Adipocyte (in vitro differentiated cells): Measurements from ENCODE around the gene AMIGO3.
A peak's percentile ranks its signal among the peaks of the same experiment; 100 is the strongest.
"Not testable (repeated sequence)": the region's sequence is repeated elsewhere in the genome, so short reads cannot be mapped to it uniquely, and the experiment has no call there.

Experiments
- DNase-seq: peaks from one replicate; pipeline ENCODE4 v3.0.0-alpha.2; 2015; ENCODE audit warnings: low read depth
- H3K27me3 ChIP-seq: replicated peaks from 2 replicates; pipeline ENCODE4 v1.7.0; 2013; ENCODE audit warnings: mild to moderate bottlenecking, low read length, moderate library complexity; ENCODE audit not compliant: control insufficient read depth, insufficient read depth
- H3K36me3 ChIP-seq: 2 replicates; pipeline ENCODE4 v1.7.0; 2013; ENCODE audit warnings: low read length, mild to moderate bottlenecking, moderate library complexity; ENCODE audit not compliant: control insufficient read depth, insufficient read depth, severe bottlenecking
- H3K4me1 ChIP-seq: 2 replicates; pipeline ENCODE4 v1.7.0; 2013; ENCODE audit warnings: mild to moderate bottlenecking, low read length, moderate library complexity; ENCODE audit not compliant: control insufficient read depth, insufficient read depth
- H3K4me3 ChIP-seq: 2 replicates; pipeline ENCODE4 v1.7.0; 2013; ENCODE audit warnings: mild to moderate bottlenecking, low read length, moderate library complexity
- H3K9ac ChIP-seq: 2 replicates; pipeline ENCODE4 v1.7.0; 2013; ENCODE audit warnings: mild to moderate bottlenecking, low read length, moderate library complexity
- H3K9me3 ChIP-seq: 2 replicates; pipeline ENCODE4 v1.7.0; 2013; ENCODE audit warnings: mild to moderate bottlenecking, low read length, moderate library complexity; ENCODE audit not compliant: control insufficient read depth

Gene AMIGO3

DNA sequence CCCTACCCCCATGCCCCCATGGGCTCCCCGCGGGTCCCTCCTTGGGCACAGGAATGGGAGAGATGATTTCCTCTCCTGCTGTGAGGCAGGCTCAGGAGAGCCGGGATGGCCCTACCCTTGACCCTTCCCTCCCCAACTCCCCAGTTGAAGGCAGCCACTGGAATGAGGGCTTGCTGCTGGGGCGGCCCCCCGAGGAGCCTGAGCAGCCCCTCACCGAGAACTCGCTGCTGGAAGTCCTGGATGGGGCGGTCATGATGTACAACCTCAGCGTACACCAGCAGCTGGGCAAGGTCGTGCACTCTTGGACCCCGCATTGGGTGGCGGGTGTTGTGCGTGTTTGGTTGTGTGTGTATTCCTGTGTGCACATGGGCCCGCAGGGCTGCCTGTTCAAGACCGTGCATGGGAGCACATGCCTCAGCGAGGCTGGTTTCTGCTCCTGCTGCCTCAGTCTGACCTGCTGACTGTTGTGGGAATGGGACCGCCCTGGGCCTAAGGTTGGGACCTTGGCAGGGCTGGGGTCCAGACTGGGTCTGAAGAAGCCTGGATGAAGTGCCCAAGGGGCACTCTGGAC lies 14.0 kb downstream of the AMIGO3 start:
- no peak for DNase-seq
- Histone ChIP-seq H3K4me3 (no peak overlapping the region), H3K9ac (no peak overlapping the region), H3K9me3 (no peaks in the 10 kb centered on the region), H3K27me3 (no peaks in the 10 kb centered on the region), H3K4me1 (no peaks in the 10 kb centered on the region), H3K36me3 (peaks cover 41% of the 10 kb centered on the region)

GRCh38 chr3:49704629-49705028 lies 14.9 kb downstream of the AMIGO3 start:
- no peaks in the 10 kb centered on the region for H3K4me1 ChIP-seq
- no peak overlapping the region for H3K4me3 ChIP-seq
- no peak overlapping the region for H3K9ac ChIP-seq
- H3K36me3 ChIP-seq, result peaks cover 41% of the 10 kb centered on the region
- H3K27me3 ChIP-seq, result no peaks in the 10 kb centered on the region
- no peaks in the 10 kb centered on the region for H3K9me3 ChIP-seq
- DNase-seq, result no peak

DNA sequence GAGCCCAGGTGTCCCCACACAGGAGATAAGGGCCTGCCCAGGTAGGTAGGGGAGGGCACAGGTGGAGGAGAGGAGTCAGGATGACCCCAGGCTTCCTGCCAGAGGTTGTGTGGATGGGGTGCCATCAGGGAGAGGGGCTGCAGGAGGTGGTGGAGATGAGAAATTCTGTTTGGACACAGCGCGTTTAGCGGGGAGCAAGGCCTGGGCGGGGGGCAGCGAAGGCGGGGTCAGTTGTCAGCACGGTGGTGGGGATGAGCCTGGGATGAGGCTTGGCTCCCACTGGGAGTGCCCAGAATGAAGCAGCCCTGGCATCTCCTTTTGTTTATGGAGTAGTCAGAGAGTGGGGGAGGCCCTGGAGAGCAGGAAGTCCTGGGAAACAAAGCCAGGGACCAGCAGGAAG lies 15.5 kb downstream of the AMIGO3 start:
- no peak overlapping the region for H3K4me3 ChIP-seq

GRCh38 chr3:49703443-49703927 lies 16.0 kb downstream of the AMIGO3 start:
- no peaks in the 10 kb centered on the region for H3K9me3 ChIP-seq
- DNase-seq, result peak; percentile 74
- H3K27me3 ChIP-seq, result no peaks in the 10 kb centered on the region
- peaks cover 5% of the 10 kb centered on the region for H3K4me1 ChIP-seq
- peaks cover 45% of the 10 kb centered on the region for H3K36me3 ChIP-seq
- H3K9ac ChIP-seq, result no peak overlapping the region
- no peak overlapping the region for H3K4me3 ChIP-seq

More for the DNA sequence above, 15.5 kb downstream of the AMIGO3 start:
- no peak for DNase-seq
- no peaks in the 10 kb centered on the region for H3K27me3 ChIP-seq
- no peaks in the 10 kb centered on the region for H3K9me3 ChIP-seq
- H3K36me3 ChIP-seq, result peaks cover 41% of the 10 kb centered on the region
- no peak overlapping the region for H3K9ac ChIP-seq
- H3K4me1 ChIP-seq, result peaks cover 5% of the 10 kb centered on the region

GRCh38 chr3:49702672-49703071 lies 16.8 kb downstream of the AMIGO3 start:
- Histone ChIP-seq H3K9me3 (no peaks in the 10 kb centered on the region), H3K36me3 (peaks cover 53% of the 10 kb centered on the region), H3K4me1 (peaks cover 5% of the 10 kb centered on the region), H3K9ac (no peak overlapping the region), H3K27me3 (no peaks in the 10 kb centered on the region), H3K4me3 (no peak overlapping the region)
- no peak for DNase-seq

DNA sequence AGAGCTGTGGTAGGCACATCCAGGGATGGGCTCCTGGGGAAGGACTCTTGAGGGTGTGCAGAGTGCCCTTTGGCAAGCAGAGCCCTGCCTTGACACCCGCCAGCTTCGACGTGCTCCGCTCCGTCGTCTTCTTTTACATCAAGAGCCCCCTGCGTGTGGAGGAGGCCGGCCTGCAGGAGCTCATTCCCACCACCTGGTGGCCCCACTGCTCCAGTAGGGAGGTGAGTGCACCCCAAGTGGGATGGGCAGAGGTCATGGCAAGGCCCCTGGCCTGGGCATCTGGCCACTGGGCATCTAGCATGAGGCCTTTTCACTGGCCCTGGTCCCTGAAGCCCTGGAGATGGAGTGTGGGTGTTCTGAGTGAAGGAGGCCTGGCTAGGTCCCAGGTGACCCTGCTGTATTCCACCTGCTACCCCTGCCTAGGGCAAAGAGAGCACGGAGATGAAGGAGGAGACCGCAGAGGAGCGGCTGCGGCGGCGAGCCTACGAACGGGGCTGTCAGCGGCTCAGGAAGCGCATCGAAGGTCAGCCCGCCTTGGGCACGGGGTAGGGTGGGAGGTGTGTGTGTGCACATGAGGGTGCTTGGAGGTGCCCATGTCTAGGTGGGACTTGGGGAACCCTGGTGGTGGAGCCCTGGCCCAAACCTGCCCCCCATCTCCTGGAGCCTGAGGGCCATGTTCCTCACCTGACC lies 18.0 kb downstream of the AMIGO3 start:
- Histone ChIP-seq H3K27me3 (no peaks in the 10 kb centered on the region), H3K4me1 (peaks cover 5% of the 10 kb centered on the region), H3K9me3 (no peaks in the 10 kb centered on the region), H3K4me3 (no peak overlapping the region), H3K36me3 (peaks cover 50% of the 10 kb centered on the region), H3K9ac (no peak overlapping the region)
- peak; percentile 45 for DNase-seq

- Histone ChIP-seq H3K4me1 (peaks cover 5% of the 10 kb centered on the region), H3K9ac (no peak overlapping the region), H3K4me3 (no peak overlapping the region), H3K27me3 (no peaks in the 10 kb centered on the region), H3K9me3 (no peaks in the 10 kb centered on the region), H3K36me3 (peaks cover 41% of the 10 kb centered on the region)
- DNase-seq, result no peak
Measured at GRCh38 chr3:49700453-49701128, 18.9 kb downstream of the AMIGO3 start.

- no peak overlapping the region for H3K9ac ChIP-seq
- H3K4me1 ChIP-seq, result peaks cover 5% of the 10 kb centered on the region
- H3K4me3 ChIP-seq, result no peak overlapping the region
- no peak for DNase-seq
- no peaks in the 10 kb centered on the region for H3K9me3 ChIP-seq
- H3K27me3 ChIP-seq, result no peaks in the 10 kb centered on the region
- H3K36me3 ChIP-seq, result peaks cover 35% of the 10 kb centered on the region
Measured at GRCh38 chr3:49700014-49700413, 19.5 kb downstream of the AMIGO3 start.

DNA sequence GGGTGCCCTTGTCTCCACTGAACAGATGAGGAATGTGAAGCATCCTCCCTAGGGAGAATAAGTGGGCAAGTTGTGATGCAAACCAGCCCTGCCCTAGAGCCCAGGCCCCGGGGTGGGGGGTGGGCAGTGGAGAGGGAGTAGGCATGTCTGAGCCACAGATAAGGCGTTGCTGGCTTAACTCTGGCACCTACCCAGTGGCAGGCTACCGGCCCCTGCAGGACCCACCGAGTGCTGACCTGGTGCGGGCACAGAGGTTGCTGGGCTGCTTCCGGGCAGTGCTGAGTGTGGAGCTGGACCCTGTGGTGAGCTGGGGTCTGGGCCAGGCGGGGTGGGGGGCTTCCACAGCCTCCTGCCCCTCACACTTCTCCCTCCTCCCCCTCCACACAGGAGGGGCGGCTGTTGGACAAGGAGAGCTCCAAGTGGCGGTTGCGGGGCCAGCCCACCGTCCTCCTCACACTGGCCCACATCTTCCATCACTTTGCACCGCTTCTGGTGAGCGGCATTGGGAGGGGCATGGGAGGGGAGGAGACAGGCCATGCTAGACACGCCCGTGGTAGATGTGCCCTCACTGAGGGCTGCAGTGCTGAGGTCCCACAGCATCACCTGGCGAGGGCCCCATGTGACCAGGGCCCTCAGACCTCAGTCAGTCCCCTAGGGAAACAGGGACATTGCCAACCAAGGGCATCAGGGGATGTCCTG lies 20.1 kb downstream of the AMIGO3 start:
- peaks cover 5% of the 10 kb centered on the region for H3K4me1 ChIP-seq
- H3K9ac ChIP-seq, result peak overlapping the region; percentile 38
- no peaks in the 10 kb centered on the region for H3K27me3 ChIP-seq
- peak; percentile 47 for DNase-seq
- H3K9me3 ChIP-seq, result no peaks in the 10 kb centered on the region
- H3K4me3 ChIP-seq, result no peak overlapping the region
- peaks cover 32% of the 10 kb centered on the region for H3K36me3 ChIP-seq

DNA sequence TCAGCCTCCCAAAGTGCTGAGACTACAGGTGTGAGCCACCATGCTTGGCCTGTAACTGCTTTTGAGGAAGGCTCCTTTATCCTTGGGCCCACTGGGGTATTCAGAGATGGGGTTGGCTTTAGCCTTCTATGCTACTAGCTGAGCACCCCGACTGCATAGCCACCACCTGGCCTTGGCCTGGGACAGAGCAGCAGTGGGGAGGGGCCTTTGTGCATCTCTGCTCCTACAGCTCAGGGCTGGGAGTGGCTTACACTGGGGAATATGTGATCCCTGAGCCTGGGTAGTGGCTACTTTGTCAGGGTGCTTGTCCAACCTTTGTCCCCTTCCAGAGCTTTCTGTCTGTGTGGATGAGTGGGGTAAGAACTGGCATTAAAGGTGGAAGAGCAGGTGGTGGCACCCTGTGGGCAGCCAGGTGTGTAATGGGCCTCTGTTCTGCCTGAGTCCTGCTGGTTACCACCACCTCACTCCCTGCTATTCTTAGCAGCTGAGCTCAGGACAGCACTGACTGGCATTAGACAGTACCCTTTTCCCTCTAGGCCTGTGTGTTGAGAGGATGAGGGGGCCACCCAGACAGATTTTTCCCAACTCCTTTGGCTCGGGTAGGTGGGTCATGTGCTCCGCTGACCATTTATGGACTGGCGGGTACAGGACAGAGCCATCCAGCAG lies 24.0 kb downstream of the AMIGO3 start:
- peaks cover 19% of the 10 kb centered on the region for H3K36me3 ChIP-seq
- not testable (repeated sequence) for DNase-seq, H3K9ac ChIP-seq

More for the DNA sequence above, 24.0 kb downstream of the AMIGO3 start:
- not testable (repeated sequence) for H3K27me3 ChIP-seq, H3K4me3 ChIP-seq, H3K4me1 ChIP-seq, H3K9me3 ChIP-seq
